H1 (cell line): ENCODE results near the gene CUL1. TPM values are rescaled to one million over a fixed set of nuclear protein-coding genes. Genes with fewer than 3 reads are reported as not detected.

Experiments used
- polyA plus RNA-seq, 7 experiments: library from polyadenylated mRNA; depleted of rRNA in 3 of 7; stranded (reverse) in 5 of 7; unstranded in 2 of 7; fragments of >200 nt in 5 of 7; fragments of 200-250 nt in 2 of 7; gene quantifications; 1 replicate in 5 of 7; 2 replicates in 1 of 7; 4 replicates in 1 of 7; pipeline versions ENCODE4 v1.2.1 to v1.2.3, GENCODE V29; 2011 to 2013; ENCODE audit warnings: missing spikeins in 2 of 7, mixed read lengths in 2 of 7
- small RNA-seq: library from polyadenylated mRNA; stranded (forward); fragments of <200 nt; extraction: miRNeasy Mini kit (QIAGEN cat#:217004); gene quantifications from one replicate; pipeline ENCODE3, GENCODE V24; 2013; ENCODE audit not compliant: insufficient read depth
- total RNA-seq: library from RNA; stranded (reverse); fragmentation: NEBNext Ultra II Directional; extraction: Animal tissue kit (Norgen Biotek cat#: 25700); gene quantifications from 2 replicates; pipeline ENCODE4 v1.2.1, GENCODE V29; 2021

Gene CUL1
- total and polyA plus RNA-seq, 2 of the 8 experiments (the other 6 are each of a cell fraction or from before 2014, with no cell fraction given): 33.0 to 77.3 TPM

Small RNA genes within 50 kb of the gene (small RNA-seq; reads per million reads assigned to genes)
- gene RNU7-20P: not detected

Other genes starting within 250 kb of the CUL1 start
- not detected in 2 replicates for gene C7orf33, start 108.1 kb upstream of the CUL1 start, total RNA-seq
- not detected in 2 replicates for gene C7orf33, start 108.1 kb upstream of the CUL1 start, polyA plus RNA-seq (2011; rRNA removed)
- 46.6 and 49.0 TPM in 2 replicates for gene EZH2, start 185.4 kb downstream of the CUL1 start, total RNA-seq
- 15.5 and 28.9 TPM in 2 replicates for gene EZH2, start 185.4 kb downstream of the CUL1 start, polyA plus RNA-seq (2011; rRNA removed)